Panc1 (cell line): Measurements from ENCODE around the gene CDC45. TPM values are rescaled to one million over a fixed set of nuclear protein-coding genes. Genes with fewer than 3 reads are reported as not detected.

Experiments used
- ATAC-seq: fragments of 200-7000 bp; cut with Tn5 transposase; 2 replicates; pipeline ENCODE4 v1.9.1; 2020; ENCODE audit warnings: mild to moderate bottlenecking, moderate library complexity
- BruUV-seq: library from RNA; stranded (reverse); fragments of 400-500 nt; replicated peaks from 2 replicates; lab custom pipeline; 2021; lab: Mats Ljungman, UMichigan
- CTCF ChIA-PET: fragments of 300-600 bp; sonication (Branson Sonifier 250); formaldehyde crosslinking; loops from one replicate; lab custom pipeline; 2022; ENCODE audit warnings: antibody characterized with exemption; lab: Charles Lee
- POLR2A ChIA-PET: fragments of 300-600 bp; sonication (Branson Sonifier 250); formaldehyde crosslinking; loops from one replicate; lab custom pipeline; 2022; ENCODE audit warnings: antibody characterized with exemption; lab: Charles Lee
- DNase-seq: peaks from one replicate; pipeline ENCODE4 v3.0.0-alpha.2; 2010; ENCODE audit warnings: low read depth, low spot score
- H3K27ac ChIP-seq: 2 replicates; pipeline ENCODE4 v1.5.1; 2011; ENCODE audit warnings: mild to moderate bottlenecking, low read length, inconsistent platforms
- H3K27me3 ChIP-seq: fragments of 200-500 bp; sonication (Bioruptor generic); 2 replicates; pipeline ENCODE4 v1.6.0; 2014; ENCODE audit warnings: low read length, inconsistent platforms; ENCODE audit not compliant: control insufficient read depth, insufficient read depth
- H3K36me3 ChIP-seq: fragments of 200-500 bp; sonication (Bioruptor generic); 2 replicates; pipeline ENCODE4 v1.5.1; 2014; ENCODE audit warnings: inconsistent platforms, mild to moderate bottlenecking, low read length, moderate library complexity; ENCODE audit not compliant: control insufficient read depth, insufficient read depth
- H3K4me1 ChIP-seq: 2 replicates; pipeline ENCODE4 v1.5.1; 2011; ENCODE audit warnings: inconsistent platforms, mild to moderate bottlenecking, low read length, moderate library complexity; ENCODE audit not compliant: control insufficient read depth, insufficient read depth
- H3K4me3 ChIP-seq, 2 experiments: 2 replicates each; pipeline ENCODE4 v1.5.1; 2011 to 2012; ENCODE audit warnings: low read depth in 2 of 2, low read length in 2 of 2, mild to moderate bottlenecking in 2 of 2, inconsistent platforms in 1 of 2, moderate library complexity in 1 of 2
- H3K9me3 ChIP-seq: fragments of 200-500 bp; sonication (Bioruptor generic); 2 replicates; pipeline ENCODE4 v1.5.1; 2014; ENCODE audit warnings: low read depth, mild to moderate bottlenecking, inconsistent platforms, low read length, moderate library complexity; ENCODE audit not compliant: control insufficient read depth, insufficient read depth
- CTCF ChIP-seq: fragments of 450-650 bp; IDR thresholded peaks from 2 replicates; pipeline ENCODE4 v1.5.1; 2017; ENCODE audit warnings: mild to moderate bottlenecking
- POLR2AphosphoS5 ChIP-seq: IDR thresholded peaks from 2 replicates; pipeline ENCODE4 v1.6.1; 2012; ENCODE audit warnings: mild to moderate bottlenecking, low read depth, low read length, moderate library complexity
- REST ChIP-seq, 2 experiments: IDR thresholded peaks; 2 replicates each; pipeline ENCODE4 v1.6.1; 2011 to 2012; ENCODE audit warnings: low read depth in 2 of 2, control low read depth in 1 of 2, low read length in 1 of 2, mild to moderate bottlenecking in 1 of 2, moderate library complexity in 1 of 2; ENCODE audit not compliant: insufficient read depth in 1 of 2
- SIN3A ChIP-seq: IDR thresholded peaks from 2 replicates; pipeline ENCODE4 v1.6.1; 2012; ENCODE audit warnings: low read depth, mild to moderate bottlenecking, low read length, moderate library complexity, borderline replicate concordance; ENCODE audit not compliant: insufficient read depth
- TCF7L2 ChIP-seq: IDR thresholded peaks from 2 replicates; pipeline ENCODE4 v1.6.1; 2011; ENCODE audit warnings: mild to moderate bottlenecking, low read depth, low read length, inconsistent platforms
- in situ Hi-C: cut with HindIII; loops from 2 replicates; pipeline ENCODE4 v1.10.0; 2016; ENCODE audit warnings: low sequenced_read_pairs, low pct_unique_long_range_greater_than_20kb
- intact Hi-C: fragments of 100-400 bp; cut with micrococcal nuclease; formaldehyde crosslinking; loops from one replicate; pipeline ENCODE4 v1.10.0; 2022; ENCODE audit not compliant: unreplicated experiment
- total RNA-seq: library from RNA; stranded (reverse); gene quantifications from one replicate; pipeline ENCODE4 v1.2.1, GENCODE V29; 2021; ENCODE audit not compliant: unreplicated experiment

The CDC45 gene
- total RNA-seq, 1 experiment from 2014 or later, result 26.1 TPM

GRCh38 chr22:19482297-19482696 lies 2.6 kb downstream of the CDC45 start:
- Histone ChIP-seq H3K27ac (no peak overlapping the region), H3K4me1 (peaks cover 2% of the 10 kb centered on the region; the same call in 1 of the 2 replicates), H3K9me3 (no peaks in the 10 kb centered on the region), H3K4me3 (no peak overlapping the region), H3K36me3 (peaks cover 3% of the 10 kb centered on the region), H3K27me3 (no peaks in the 10 kb centered on the region)
- no TSS peak for BruUV-seq
- DNase-seq (no peak), ATAC-seq (no peak)
- no peak for TF ChIP-seq TCF7L2
- TF ChIP-seq CTCF, result no peak
- TF ChIP-seq POLR2AphosphoS5, result no peak
- no peak for TF ChIP-seq SIN3A
- TF ChIP-seq REST (IDR thresholded peaks at IDR 0.05; ENCODE audit: insufficient read depth in 1 of 2, low read depth in 2 of 2, low read length in 1 of 2), result no peak
- ChIA-PET POLR2A (no interaction called here), CTCF (no interaction called here)
- in situ Hi-C loops, result no loop called here
- intact Hi-C loops, result no loop called here

GRCh38 chr22:19483481-19484244 lies 3.9 kb downstream of the CDC45 start:
- no peak for DNase-seq
- in situ Hi-C loops, result no loop called here
- H3K9me3 ChIP-seq, result no peaks in the 10 kb centered on the region
- no peaks in the 10 kb centered on the region for H3K4me1 ChIP-seq
- no TSS peak for BruUV-seq
- no peak for ATAC-seq
- no peaks in the 10 kb centered on the region for H3K27me3 ChIP-seq
- POLR2A ChIA-PET, result no interaction called here
- H3K36me3 ChIP-seq, result peaks cover 3% of the 10 kb centered on the region
- no peak overlapping the region for H3K4me3 ChIP-seq
- TF ChIP-seq POLR2AphosphoS5 (no peak), CTCF (no peak), REST (IDR thresholded peaks at IDR 0.05; ENCODE audit: insufficient read depth in 1 of 2, low read depth in 2 of 2, low read length in 1 of 2) (no peak), TCF7L2 (no peak), SIN3A (no peak)
- intact Hi-C loops, result no loop called here
- CTCF ChIA-PET, result no interaction called here
- H3K27ac ChIP-seq, result no peak overlapping the region
